Natural killer cell treated with Interleukin-12 subunit alpha and Interleukin-12 subunit beta and Interleukin-15 and Interleukin-18, amount 100 ng/mL, for 72 hours (primary cell): ENCODE measurements around the gene TTC39B. TPM values are rescaled to one million over a fixed set of nuclear protein-coding genes. Genes with fewer than 3 reads are reported as not detected.

ENCODE experiments used
- ATAC-seq, 2 donors: fragments of 150-1000 bp; cut with Tn5 transposase in 1 of 2; sonication (Bioruptor Pico), chemical (Tn5 transposase) in 1 of 2; 2 replicates each; pipeline ENCODE4 v1.10.0; 2021
- DNase-seq: peaks from one replicate; pipeline ENCODE4 v3.0.0; 2022; ENCODE audit warnings: low spot score
- H3K27ac Mint-ChIP-seq, 2 donors: 1 replicate in 1 of 2; 2 replicates in 1 of 2; pipeline ENCODE4 v1.8.0; 2022; ENCODE audit warnings: mixed read lengths in 2 of 2, mild to moderate bottlenecking in 1 of 2, moderate library complexity in 1 of 2
- H3K27me3 Mint-ChIP-seq, 2 donors: 1 replicate in 1 of 2; 2 replicates in 1 of 2; pipeline ENCODE4 v1.8.0; 2022; ENCODE audit warnings: mixed read lengths in 2 of 2
- H3K36me3 Mint-ChIP-seq: one replicate; pipeline ENCODE4 v1.8.0; 2022; ENCODE audit warnings: mixed read lengths
- H3K4me1 Mint-ChIP-seq, 2 donors: 1 replicate in 1 of 2; 2 replicates in 1 of 2; pipeline ENCODE4 v1.8.0; 2022; ENCODE audit warnings: low read depth in 2 of 2, mixed read lengths in 2 of 2, mild to moderate bottlenecking in 1 of 2
- H3K4me3 Mint-ChIP-seq: one replicate; pipeline ENCODE4 v1.8.0; 2022; ENCODE audit warnings: mixed read lengths
- H3K9me3 Mint-ChIP-seq: 2 replicates; pipeline ENCODE4 v1.8.0; 2022; ENCODE audit warnings: mixed read lengths
- total RNA-seq, 2 donors: library from RNA; stranded (reverse); gene quantifications; one replicate each; pipeline ENCODE4 v1.2.3, GENCODE V29; 2022

Gene TTC39B
- total RNA-seq, 2 donors from 2014 or later: 12.4 to 20.6 TPM

DNA sequence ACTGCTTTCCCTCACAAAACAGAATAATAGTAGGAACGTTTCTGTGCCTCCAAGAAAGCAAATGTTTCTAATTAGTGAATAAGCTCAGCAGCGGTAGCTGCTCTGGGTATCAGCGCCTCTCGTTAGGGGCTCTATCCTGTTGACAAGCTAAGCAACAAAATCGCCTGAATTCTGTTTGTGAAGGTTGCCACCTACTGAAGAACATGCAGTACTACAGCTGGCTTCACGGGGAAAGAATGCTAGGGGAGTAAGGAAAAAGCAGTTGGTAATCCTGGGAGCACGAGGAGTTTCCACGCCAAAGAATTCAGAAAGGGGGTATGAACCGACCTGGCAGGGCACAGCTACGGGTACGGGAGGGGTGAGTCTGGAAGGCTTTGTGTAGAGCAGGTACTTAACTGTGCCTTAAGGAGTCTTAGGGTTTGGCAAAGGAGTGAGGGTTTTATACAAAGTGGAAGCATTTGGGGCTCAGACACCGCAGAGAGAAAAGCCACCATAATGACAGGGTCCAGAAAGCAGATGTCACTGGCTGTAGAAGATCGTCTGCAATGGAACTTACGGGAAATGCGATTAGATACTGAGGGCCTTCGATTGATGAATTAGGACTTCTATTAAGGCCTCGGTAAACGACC is 171.7 kb downstream of the TTC39B start:
- DNase-seq (no peak), ATAC-seq (peak; percentile 43 to 65)
- Mint-ChIP-seq H3K4me3 (no peak overlapping the region), H3K27ac (no peak overlapping the region), H3K4me1 (peaks cover 5 to 6% of the 10 kb centered on the region in 2 donors), H3K9me3 (no peaks in the 10 kb centered on the region), H3K36me3 (no peaks in the 10 kb centered on the region), H3K27me3 (peaks cover 8 to 11% of the 10 kb centered on the region in 2 donors)

DNA sequence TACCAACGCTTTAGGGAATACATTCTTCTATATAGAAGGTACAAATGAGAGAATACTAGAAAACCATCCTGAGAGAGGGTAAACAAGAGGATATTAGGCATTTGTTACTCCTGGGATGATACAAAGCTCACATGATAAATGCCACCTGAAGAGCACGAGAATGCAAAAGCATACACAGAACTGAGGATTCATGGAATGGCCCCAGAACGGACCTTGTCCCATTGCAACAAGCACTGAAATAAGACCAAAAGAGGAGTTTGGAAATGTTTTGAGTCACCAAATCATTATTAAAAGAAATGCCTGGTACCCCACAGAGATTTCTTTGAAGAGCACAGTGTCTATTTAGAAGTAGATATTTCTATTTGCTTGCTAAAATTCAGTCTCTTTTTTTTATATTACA is 173.5 kb downstream of the TTC39B start:
- Mint-ChIP-seq H3K9me3 (no peaks in the 10 kb centered on the region), H3K27ac (no peak overlapping the region), H3K36me3 (no peaks in the 10 kb centered on the region), H3K4me3 (no peak overlapping the region), H3K4me1 (peaks cover 5 to 6% of the 10 kb centered on the region in 2 donors), H3K27me3 (peaks cover 8 to 11% of the 10 kb centered on the region in 2 donors)
- ATAC-seq (no peak), DNase-seq (no peak)

DNA sequence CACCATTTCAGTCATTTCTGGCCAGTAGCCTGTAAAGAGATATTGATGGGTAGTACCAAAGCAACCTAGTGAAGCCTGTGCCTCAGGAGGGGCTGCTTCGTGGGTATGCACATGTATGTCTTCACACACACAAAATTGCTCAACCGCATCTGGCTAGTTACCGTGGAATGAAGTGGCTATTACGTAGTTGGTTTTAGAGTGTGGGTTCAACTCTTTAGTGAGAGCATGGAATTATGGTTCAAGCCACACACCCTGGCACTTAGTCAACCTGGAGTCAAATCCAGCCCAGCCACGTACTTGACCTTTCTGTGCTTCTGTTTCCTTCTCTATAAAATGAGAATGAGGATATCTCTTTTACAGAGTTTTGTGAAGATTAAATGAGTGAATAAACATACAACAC is 174.9 kb downstream of the TTC39B start:
- H3K27me3 Mint-ChIP-seq: peaks cover 19 to 20% of the 10 kb centered on the region in 2 donors
- no peak overlapping the region for H3K4me3 Mint-ChIP-seq
- ATAC-seq (no peak), DNase-seq (no peak)
- H3K9me3 Mint-ChIP-seq: no peaks in the 10 kb centered on the region
- H3K4me1 Mint-ChIP-seq: peaks cover 5 to 6% of the 10 kb centered on the region in 2 donors
- no peak overlapping the region for H3K27ac Mint-ChIP-seq
- H3K36me3 Mint-ChIP-seq: no peaks in the 10 kb centered on the region

DNA sequence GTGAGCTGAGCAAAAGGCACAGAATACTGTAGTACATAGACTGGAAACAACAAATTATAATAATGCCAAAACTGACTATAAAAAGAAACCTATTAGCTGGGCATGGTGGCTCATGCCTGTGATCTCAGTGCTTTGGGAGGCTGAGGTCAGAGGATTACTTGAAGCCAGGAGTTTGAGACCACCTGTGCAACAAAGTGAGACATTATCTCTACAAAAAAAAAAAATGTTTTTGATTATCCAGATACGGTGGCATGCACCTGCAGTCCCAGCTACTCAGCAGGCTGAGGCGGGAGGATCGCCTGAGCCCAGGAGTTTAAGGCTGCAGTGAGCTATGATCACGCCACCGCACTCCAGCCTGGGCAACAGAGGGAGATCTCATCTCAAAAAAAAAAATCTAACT is 175.9 kb downstream of the TTC39B start:
- ATAC-seq: no peak
- no peaks in the 10 kb centered on the region for H3K9me3 Mint-ChIP-seq
- DNase-seq: no peak
- peaks cover 5 to 6% of the 10 kb centered on the region in 2 donors for H3K4me1 Mint-ChIP-seq
- H3K4me3 Mint-ChIP-seq: no peak overlapping the region
- H3K27ac Mint-ChIP-seq: no peak overlapping the region
- H3K36me3 Mint-ChIP-seq: no peaks in the 10 kb centered on the region
- H3K27me3 Mint-ChIP-seq: peaks cover 26 to 28% of the 10 kb centered on the region in 2 donors

DNA sequence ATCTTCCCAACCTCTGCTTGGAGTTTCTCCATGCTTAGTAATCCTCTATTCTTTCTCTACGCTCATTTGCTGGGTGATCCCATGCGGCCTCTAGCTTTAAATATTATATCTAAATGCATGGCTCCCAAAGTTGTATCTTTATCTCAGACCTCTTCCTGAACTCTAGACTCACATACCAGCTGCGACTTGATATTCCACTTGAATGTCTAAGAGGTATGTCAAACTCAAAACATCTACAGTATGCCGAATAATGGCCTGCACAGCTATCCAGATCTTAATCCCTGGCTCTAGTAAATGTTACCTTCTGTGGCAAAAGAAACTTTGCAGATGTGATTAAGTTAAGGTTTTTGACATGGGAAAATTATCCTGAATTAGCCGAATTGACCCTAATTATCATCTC is 179.2 kb downstream of the TTC39B start:
- ATAC-seq (no peak), DNase-seq (no peak)
- Mint-ChIP-seq H3K36me3 (no peaks in the 10 kb centered on the region), H3K4me3 (no peak overlapping the region), H3K27ac (no peak overlapping the region), H3K9me3 (no peaks in the 10 kb centered on the region), H3K27me3 (peaks cover 20% of the 10 kb centered on the region in 2 donors), H3K4me1 (no peaks in the 10 kb centered on the region)

DNA sequence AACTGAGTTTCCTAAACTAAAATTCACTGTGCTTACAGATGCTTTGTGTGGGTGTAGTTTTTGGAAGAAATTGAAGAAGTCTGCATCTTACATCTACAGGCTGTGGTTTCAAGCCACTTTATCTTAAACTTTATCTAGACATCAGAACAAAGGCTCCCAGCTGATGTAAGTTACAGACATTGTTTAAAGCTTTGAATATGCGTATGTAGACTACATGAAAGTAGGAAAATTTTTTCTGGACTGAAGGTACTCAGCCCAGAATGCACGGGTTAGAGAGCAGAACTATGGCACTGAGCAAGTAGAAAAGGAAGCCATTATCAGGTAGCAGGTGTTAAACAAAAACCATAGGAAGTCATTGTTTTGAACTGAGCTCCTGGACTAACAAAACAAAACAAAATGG is 185.4 kb downstream of the TTC39B start:
- DNase-seq (no peak), ATAC-seq (no peak)
- Mint-ChIP-seq H3K27ac (no peak overlapping the region), H3K9me3 (no peaks in the 10 kb centered on the region), H3K4me1 (no peaks in the 10 kb centered on the region), H3K27me3 (peaks cover 21 to 38% of the 10 kb centered on the region in 2 donors), H3K4me3 (no peak overlapping the region), H3K36me3 (no peaks in the 10 kb centered on the region)

DNA sequence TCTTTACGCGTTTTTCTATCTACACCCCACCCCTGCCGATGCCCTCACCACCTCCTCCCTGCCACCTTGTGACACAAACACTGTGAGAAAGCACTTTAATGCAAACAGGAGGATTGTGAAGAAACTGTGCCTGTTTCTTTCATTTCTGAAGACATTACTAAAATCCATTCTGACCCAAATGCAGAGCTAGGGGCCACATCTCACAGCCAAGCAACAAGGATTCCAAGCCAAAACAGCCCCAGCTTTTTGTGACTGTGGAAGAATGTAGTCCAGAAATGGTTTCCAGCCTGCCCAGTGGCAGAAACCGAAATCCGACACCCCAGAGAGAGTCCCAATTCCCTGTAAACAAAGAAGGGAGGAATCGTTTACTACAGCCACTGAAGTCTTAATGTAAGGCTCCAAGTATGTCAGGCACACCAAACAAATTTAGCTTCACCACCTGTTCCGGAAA is 190.9 kb downstream of the TTC39B start:
- DNase-seq (no peak), ATAC-seq (no peak)
- Mint-ChIP-seq H3K27ac (no peak overlapping the region), H3K36me3 (no peaks in the 10 kb centered on the region), H3K4me3 (no peak overlapping the region), H3K9me3 (no peaks in the 10 kb centered on the region), H3K27me3 (peaks cover 12 to 25% of the 10 kb centered on the region in 2 donors), H3K4me1 (no peaks in the 10 kb centered on the region)

DNA sequence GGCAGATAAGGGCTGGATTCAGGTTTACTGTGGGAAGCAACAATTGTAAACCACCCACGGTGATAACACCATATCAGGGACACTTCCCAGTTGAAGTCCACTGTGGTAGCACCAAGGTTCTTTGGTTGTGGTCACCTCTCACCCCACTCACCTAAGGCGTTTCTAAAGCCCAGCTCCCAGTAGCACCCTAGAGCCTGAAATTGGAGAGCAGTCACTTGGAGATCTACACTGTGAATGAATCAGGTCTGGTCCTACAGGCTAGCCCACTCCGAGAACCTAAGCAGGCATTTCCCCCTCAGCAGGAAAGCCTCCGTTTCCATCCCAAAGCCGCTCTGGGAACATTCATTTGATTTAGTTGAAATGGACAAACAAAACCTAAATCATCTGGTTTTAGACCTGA is 191.3 kb downstream of the TTC39B start:
- H3K9me3 Mint-ChIP-seq: no peaks in the 10 kb centered on the region
- ATAC-seq (no peak), DNase-seq (no peak)
- peaks cover 12 to 22% of the 10 kb centered on the region in 2 donors for H3K27me3 Mint-ChIP-seq
- no peaks in the 10 kb centered on the region for H3K36me3 Mint-ChIP-seq
- no peak overlapping the region for H3K4me3 Mint-ChIP-seq
- no peaks in the 10 kb centered on the region for H3K4me1 Mint-ChIP-seq
- H3K27ac Mint-ChIP-seq: no peak overlapping the region

DNA sequence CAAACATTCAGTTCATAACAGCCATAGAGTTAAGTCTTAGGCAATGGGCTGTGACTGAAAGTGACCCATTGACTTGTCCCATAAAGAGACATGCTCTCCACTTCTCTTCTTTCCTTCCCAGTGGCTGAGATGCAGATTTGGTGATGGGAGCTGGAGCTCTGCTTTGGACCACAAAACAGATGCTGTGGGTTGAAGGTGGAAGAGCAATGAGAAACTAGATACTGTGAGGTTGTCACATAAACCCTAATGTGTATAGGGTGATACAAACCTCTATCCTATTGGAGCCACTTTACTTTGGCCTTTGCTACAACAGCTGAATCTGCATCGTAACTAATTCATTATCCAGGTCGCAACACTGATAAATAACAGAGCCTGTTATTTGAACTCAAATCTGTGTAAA is 192.0 kb downstream of the TTC39B start:
- no peaks in the 10 kb centered on the region for H3K4me1 Mint-ChIP-seq
- H3K27ac Mint-ChIP-seq: no peak overlapping the region
- H3K27me3 Mint-ChIP-seq: peaks cover 10 to 17% of the 10 kb centered on the region in 2 donors
- H3K4me3 Mint-ChIP-seq: no peak overlapping the region
- no peaks in the 10 kb centered on the region for H3K9me3 Mint-ChIP-seq
- no peak for ATAC-seq
- DNase-seq: no peak
- no peaks in the 10 kb centered on the region for H3K36me3 Mint-ChIP-seq

Other genes starting within 250 kb of the TTC39B start
- gene SNAPC3, start 115.7 kb upstream of the TTC39B start, total RNA-seq: 10 to 100 TPM; 27.2 to 38.3 TPM
- 10 to 100 TPM; 45.9 to 62.3 TPM for gene PSIP1, start 203.8 kb upstream of the TTC39B start, total RNA-seq
- gene CCDC171, start 245.8 kb upstream of the TTC39B start, total RNA-seq: 1 to 10 TPM; 2.0 to 3.6 TPM